GM23338 (cell line): ENCODE measurements around the gene RYR2. TPM values are rescaled to one million over a fixed set of nuclear protein-coding genes. Genes with fewer than 3 reads are reported as not detected.

Experiments
- ATAC-seq: fragments of 200-7000 bp; cut with Tn5 transposase; 3 replicates; pipeline ENCODE4 v1.9.1; 2020
- DNase-seq: peaks from one replicate; pipeline ENCODE4 v3.0.0-alpha.2; 2015; ENCODE audit warnings: low spot score
- H2AFZ ChIP-seq: fragments of 200-600 bp; sonication (generic); 2 replicates; pipeline ENCODE4 v1.8.0; 2016; ENCODE audit warnings: antibody characterized with exemption, mild to moderate bottlenecking, moderate library complexity
- H3F3A ChIP-seq: fragments of 200-600 bp; sonication (generic); replicated peaks from 2 replicates; pipeline ENCODE4 v1.8.0; 2017; ENCODE audit warnings: antibody characterized with exemption, mixed run types, low read depth
- H3K27ac ChIP-seq: fragments of 200-600 bp; sonication (generic); 2 replicates; pipeline ENCODE4 v1.6.1; 2016; ENCODE audit warnings: low read depth
- H3K27me3 ChIP-seq: fragments of 200-600 bp; sonication (generic); 2 replicates; pipeline ENCODE4 v1.8.0; 2016; ENCODE audit warnings: mild to moderate bottlenecking, mixed run types, moderate library complexity; ENCODE audit not compliant: insufficient read depth
- H3K36me3 ChIP-seq: fragments of 200-600 bp; sonication (generic); 2 replicates; pipeline ENCODE4 v1.8.0; 2016; ENCODE audit warnings: mild to moderate bottlenecking; ENCODE audit not compliant: insufficient read depth
- H3K4me1 ChIP-seq: fragments of 200-600 bp; sonication (generic); 2 replicates; pipeline ENCODE4 v1.8.0; 2016; ENCODE audit warnings: mild to moderate bottlenecking, moderate library complexity; ENCODE audit not compliant: insufficient read depth
- H3K4me2 ChIP-seq: fragments of 200-600 bp; sonication (generic); 2 replicates; pipeline ENCODE4 v1.7.1; 2017; ENCODE audit warnings: mixed run types
- H3K4me3 ChIP-seq: fragments of 200-600 bp; sonication (generic); 2 replicates; pipeline ENCODE4 v1.6.1; 2016; ENCODE audit warnings: mixed run types
- H3K79me2 ChIP-seq: fragments of 200-600 bp; sonication (generic); replicated peaks from 2 replicates; pipeline ENCODE4 v1.8.0; 2017; ENCODE audit warnings: mild to moderate bottlenecking; ENCODE audit not compliant: insufficient read depth
- H3K9me2 ChIP-seq: fragments of 200-600 bp; sonication (generic); 2 replicates; pipeline ENCODE4 v1.8.0; 2017; ENCODE audit not compliant: insufficient read depth
- H4K20me1 ChIP-seq: fragments of 200-600 bp; sonication (generic); replicated peaks from 2 replicates; pipeline ENCODE4 v1.8.0; 2017; ENCODE audit warnings: mild to moderate bottlenecking; ENCODE audit not compliant: insufficient read depth
- H3K27ac Mint-ChIP-seq: 2 replicates; pipeline ENCODE4 v1.8.0; 2020; ENCODE audit warnings: inconsistent platforms, mild to moderate bottlenecking, moderate library complexity, mixed read lengths
- H3K27me3 Mint-ChIP-seq: 3 replicates; pipeline ENCODE4 v1.8.0; 2022; ENCODE audit warnings: low read depth, mild to moderate bottlenecking, moderate library complexity, mixed read lengths, inconsistent platforms; ENCODE audit not compliant: insufficient read depth, poor library complexity
- H3K36me3 Mint-ChIP-seq: 3 replicates; pipeline ENCODE4 v1.8.0; 2021; ENCODE audit warnings: low read depth, mild to moderate bottlenecking, inconsistent platforms, moderate library complexity, mixed read lengths
- H3K4me1 Mint-ChIP-seq: 3 replicates; pipeline ENCODE4 v1.8.0; 2020; ENCODE audit warnings: mild to moderate bottlenecking, inconsistent platforms, mixed read lengths
- H3K4me3 Mint-ChIP-seq: 3 replicates; pipeline ENCODE4 v1.8.0; 2021; ENCODE audit warnings: moderate library complexity, mild to moderate bottlenecking, inconsistent platforms, mixed read lengths
- H3K9me3 Mint-ChIP-seq: 3 replicates; pipeline ENCODE4 v1.8.0; 2020; ENCODE audit warnings: moderate library complexity, mild to moderate bottlenecking, inconsistent platforms, mixed read lengths
- CREB1 ChIP-seq: fragments of 250-450 bp; sonication (Bioruptor Pico); IDR thresholded peaks from 2 replicates; pipeline ENCODE4 v1.5.0; 2020; ENCODE audit warnings: low read depth, mild to moderate bottlenecking, moderate library complexity
- ETS1 ChIP-seq: IDR thresholded peaks from 2 replicates; pipeline ENCODE4 v1.6.1; 2016; ENCODE audit warnings: antibody characterized with exemption
- EZH2 ChIP-seq: fragments of 200-600 bp; sonication (generic); IDR thresholded peaks from one replicate; pipeline ENCODE4 v1.8.0; 2017; ENCODE audit warnings: antibody characterized with exemption, mild to moderate bottlenecking, low read depth; ENCODE audit not compliant: unreplicated experiment
- EZH2phosphoT487 ChIP-seq: fragments of 200-600 bp; sonication (generic); IDR thresholded peaks from one replicate; pipeline ENCODE4 v1.8.1; 2018; ENCODE audit warnings: antibody characterized with exemption; ENCODE audit not compliant: unreplicated experiment
- JUNB ChIP-seq: IDR thresholded peaks from one replicate; pipeline ENCODE4 v1.6.1; 2016; ENCODE audit warnings: antibody characterized with exemption; ENCODE audit not compliant: unreplicated experiment
- NANOG ChIP-seq: IDR thresholded peaks from 2 replicates; pipeline ENCODE4 v1.6.1; 2016; ENCODE audit warnings: antibody characterized with exemption, borderline replicate concordance
- POLR2AphosphoS5 ChIP-seq: IDR thresholded peaks from 2 replicates; pipeline ENCODE4 v1.6.1; 2016; ENCODE audit warnings: antibody characterized with exemption, low read depth
- REST ChIP-seq: IDR thresholded peaks from one replicate; pipeline ENCODE4 v1.6.1; 2018; ENCODE audit warnings: antibody characterized with exemption; ENCODE audit not compliant: unreplicated experiment
- STAT1 ChIP-seq: IDR thresholded peaks from one replicate; pipeline ENCODE4 v1.6.1; 2016; ENCODE audit warnings: antibody characterized with exemption; ENCODE audit not compliant: unreplicated experiment
- ZNF114 ChIP-seq: fragments of 250-450 bp; sonication (Bioruptor Pico); IDR thresholded peaks from 2 replicates; pipeline ENCODE4 v1.5.0; 2020; ENCODE audit warnings: mild to moderate bottlenecking, moderate library complexity
- ZNF331 ChIP-seq: fragments of 250-450 bp; sonication (Bioruptor Pico); IDR thresholded peaks from 2 replicates; pipeline ENCODE4 v1.5.0; 2020; ENCODE audit warnings: low read depth, mild to moderate bottlenecking, moderate library complexity
- ZNF462 ChIP-seq: fragments of 250-450 bp; sonication (Bioruptor Pico); IDR thresholded peaks from 2 replicates; pipeline ENCODE4 v1.5.0; 2020; ENCODE audit warnings: mild to moderate bottlenecking, moderate library complexity
- polyA plus RNA-seq: library from polyadenylated mRNA; unstranded; fragments of >200 nt; fragmentation: Nextera tagmentation; extraction: Ambion mirVana; gene quantifications from 2 replicates; pipeline ENCODE4 v1.2.1, GENCODE V29; 2016
- total RNA-seq: library from RNA; depleted of rRNA; stranded (reverse); fragments of >200 nt; shearing (Covaris generic); gene quantifications from 2 replicates; pipeline ENCODE4 v1.2.3, GENCODE V29; 2014
- TF ChIP-seq, protein P1 (sequence below), 2 experiments: fragments of 200-600 bp in 1 of 2; sonication (generic) in 1 of 2; conservative IDR thresholded peaks; 2 replicates each; pipeline versions ENCODE4 v1.5.1 to v1.6.1; 2016 to 2017; ENCODE audit warnings: antibody characterized with exemption in 2 of 2, low read depth in 2 of 2, mild to moderate bottlenecking in 2 of 2, moderate library complexity in 1 of 2

RYR2 gene
- total and polyA plus RNA-seq, 2 experiments from 2014 or later = 8.9 to 10.0 TPM

DNA sequence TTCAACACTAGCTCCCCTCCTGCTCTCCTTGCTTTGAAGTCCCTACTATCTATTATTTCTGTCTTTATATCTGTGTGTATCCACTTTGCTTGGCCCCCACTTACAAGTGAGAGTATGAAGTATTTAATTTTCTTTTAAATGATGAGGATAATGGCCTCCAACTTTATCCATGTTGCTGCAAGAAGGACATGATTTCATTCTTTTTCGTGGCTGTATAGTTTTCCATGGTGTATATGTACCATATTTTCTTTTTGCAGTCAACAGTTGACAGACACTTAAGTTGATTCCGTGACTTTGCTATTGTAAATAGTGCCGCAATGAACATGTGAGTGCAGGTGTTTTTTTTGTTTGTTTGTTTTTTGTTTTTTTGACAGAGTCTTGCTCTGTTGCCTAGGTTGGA is 483.1 kb downstream of the RYR2 start:
- DNase-seq = no peak
- no peak for ATAC-seq
- H4K20me1 ChIP-seq = no peaks in the 10 kb centered on the region
- no peaks in the 10 kb centered on the region for H3K27me3 ChIP-seq
- Mint-ChIP-seq H3K4me3 (no peak overlapping the region), H3K9me3 (peaks cover 4% of the 10 kb centered on the region; the same call in 1 of the 3 replicates), H3K4me1 (no peaks in the 10 kb centered on the region), H3K36me3 (no peaks in the 10 kb centered on the region), H3K27ac (no peak overlapping the region), H3K27me3 (peaks cover 1% of the 10 kb centered on the region)
- no peaks in the 10 kb centered on the region for H3K9me2 ChIP-seq
- TF ChIP-seq STAT1 (no peak), ZNF114 (CRISPR knock-in tag) (no peak), ZNF462 (no peak), JUNB (no peak), EZH2 (no peak), ZNF331 (CRISPR knock-in tag) (no peak), CREB1 (CRISPR knock-in tag) (no peak), ETS1 (no peak), NANOG (no peak), REST (no peak), EZH2phosphoT487 (no peak), POLR2AphosphoS5 (no peak)
- TF ChIP-seq, protein P1, sequence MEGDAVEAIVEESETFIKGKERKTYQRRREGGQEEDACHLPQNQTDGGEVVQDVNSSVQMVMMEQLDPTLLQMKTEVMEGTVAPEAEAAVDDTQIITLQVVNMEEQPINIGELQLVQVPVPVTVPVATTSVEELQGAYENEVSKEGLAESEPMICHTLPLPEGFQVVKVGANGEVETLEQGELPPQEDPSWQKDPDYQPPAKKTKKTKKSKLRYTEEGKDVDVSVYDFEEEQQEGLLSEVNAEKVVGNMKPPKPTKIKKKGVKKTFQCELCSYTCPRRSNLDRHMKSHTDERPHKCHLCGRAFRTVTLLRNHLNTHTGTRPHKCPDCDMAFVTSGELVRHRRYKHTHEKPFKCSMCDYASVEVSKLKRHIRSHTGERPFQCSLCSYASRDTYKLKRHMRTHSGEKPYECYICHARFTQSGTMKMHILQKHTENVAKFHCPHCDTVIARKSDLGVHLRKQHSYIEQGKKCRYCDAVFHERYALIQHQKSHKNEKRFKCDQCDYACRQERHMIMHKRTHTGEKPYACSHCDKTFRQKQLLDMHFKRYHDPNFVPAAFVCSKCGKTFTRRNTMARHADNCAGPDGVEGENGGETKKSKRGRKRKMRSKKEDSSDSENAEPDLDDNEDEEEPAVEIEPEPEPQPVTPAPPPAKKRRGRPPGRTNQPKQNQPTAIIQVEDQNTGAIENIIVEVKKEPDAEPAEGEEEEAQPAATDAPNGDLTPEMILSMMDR (conservative IDR thresholded peaks at IDR 0.05; ENCODE audit: low read depth in 2 of 2) = no peak
- H3K79me2 ChIP-seq = no peaks in the 10 kb centered on the region
- H3K36me3 ChIP-seq = no peaks in the 10 kb centered on the region
- H3F3A ChIP-seq = no peaks in the 10 kb centered on the region
- no peak overlapping the region for H2AFZ ChIP-seq
- no peaks in the 10 kb centered on the region for H3K4me1 ChIP-seq
- no peak overlapping the region for H3K27ac ChIP-seq
- H3K4me3 ChIP-seq = no peak overlapping the region
- no peak overlapping the region for H3K4me2 ChIP-seq
